ENCODE results near the gene TAF15.

TAF15 gene

DNA sequence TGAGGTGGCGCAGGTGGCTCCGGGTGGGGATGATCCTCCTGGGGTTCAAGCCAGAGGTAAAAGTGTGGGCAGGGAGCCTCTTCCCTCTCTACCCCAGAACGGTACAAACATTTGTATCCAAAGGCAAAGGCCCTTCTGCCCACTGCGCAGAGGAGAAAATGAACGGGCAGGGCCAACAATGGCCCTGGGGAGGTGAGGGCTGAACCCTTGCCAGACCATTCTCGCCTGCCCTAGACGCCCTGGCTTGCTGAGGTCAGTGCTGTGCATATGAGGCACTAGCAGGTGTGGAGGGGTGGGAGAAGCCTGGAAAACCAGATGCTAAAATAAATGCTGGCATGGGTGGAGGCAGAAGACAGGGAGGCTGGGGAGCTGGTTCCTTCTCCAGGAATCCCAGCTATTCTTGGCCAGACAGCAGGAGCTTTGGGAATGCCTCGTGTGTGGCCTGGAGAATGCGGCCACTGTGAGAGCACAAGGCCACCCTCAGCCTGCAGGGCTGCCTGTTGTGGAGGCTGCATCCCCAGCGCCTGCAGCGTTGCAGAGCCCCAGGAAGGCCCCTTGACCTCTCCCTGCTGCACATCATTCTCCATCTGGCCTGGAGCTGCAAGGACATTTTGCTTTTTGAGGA, 44.1 kb upstream of the TAF15 start:
- Mint-ChIP-seq H3K27me3 (ENCODE audit: low read depth) (peaks cover 18% of the 10 kb centered on the region), H3K9me3 (no peaks in the 10 kb centered on the region), H3K27ac (peak overlapping the region; percentile 51 to 89 (median 68)), H3K4me1 (peaks cover 30% of the 10 kb centered on the region), H3K36me3 (ENCODE audit: low read depth) (no peaks in the 10 kb centered on the region), H3K4me3 (peak overlapping the region; percentile 88 to 90 (median 90))
- TF ChIP-seq, protein P1, sequence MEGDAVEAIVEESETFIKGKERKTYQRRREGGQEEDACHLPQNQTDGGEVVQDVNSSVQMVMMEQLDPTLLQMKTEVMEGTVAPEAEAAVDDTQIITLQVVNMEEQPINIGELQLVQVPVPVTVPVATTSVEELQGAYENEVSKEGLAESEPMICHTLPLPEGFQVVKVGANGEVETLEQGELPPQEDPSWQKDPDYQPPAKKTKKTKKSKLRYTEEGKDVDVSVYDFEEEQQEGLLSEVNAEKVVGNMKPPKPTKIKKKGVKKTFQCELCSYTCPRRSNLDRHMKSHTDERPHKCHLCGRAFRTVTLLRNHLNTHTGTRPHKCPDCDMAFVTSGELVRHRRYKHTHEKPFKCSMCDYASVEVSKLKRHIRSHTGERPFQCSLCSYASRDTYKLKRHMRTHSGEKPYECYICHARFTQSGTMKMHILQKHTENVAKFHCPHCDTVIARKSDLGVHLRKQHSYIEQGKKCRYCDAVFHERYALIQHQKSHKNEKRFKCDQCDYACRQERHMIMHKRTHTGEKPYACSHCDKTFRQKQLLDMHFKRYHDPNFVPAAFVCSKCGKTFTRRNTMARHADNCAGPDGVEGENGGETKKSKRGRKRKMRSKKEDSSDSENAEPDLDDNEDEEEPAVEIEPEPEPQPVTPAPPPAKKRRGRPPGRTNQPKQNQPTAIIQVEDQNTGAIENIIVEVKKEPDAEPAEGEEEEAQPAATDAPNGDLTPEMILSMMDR (IDR thresholded peaks at IDR 0.05; ENCODE audit: unreplicated experiment in 3 of 3), result no peak

DNA sequence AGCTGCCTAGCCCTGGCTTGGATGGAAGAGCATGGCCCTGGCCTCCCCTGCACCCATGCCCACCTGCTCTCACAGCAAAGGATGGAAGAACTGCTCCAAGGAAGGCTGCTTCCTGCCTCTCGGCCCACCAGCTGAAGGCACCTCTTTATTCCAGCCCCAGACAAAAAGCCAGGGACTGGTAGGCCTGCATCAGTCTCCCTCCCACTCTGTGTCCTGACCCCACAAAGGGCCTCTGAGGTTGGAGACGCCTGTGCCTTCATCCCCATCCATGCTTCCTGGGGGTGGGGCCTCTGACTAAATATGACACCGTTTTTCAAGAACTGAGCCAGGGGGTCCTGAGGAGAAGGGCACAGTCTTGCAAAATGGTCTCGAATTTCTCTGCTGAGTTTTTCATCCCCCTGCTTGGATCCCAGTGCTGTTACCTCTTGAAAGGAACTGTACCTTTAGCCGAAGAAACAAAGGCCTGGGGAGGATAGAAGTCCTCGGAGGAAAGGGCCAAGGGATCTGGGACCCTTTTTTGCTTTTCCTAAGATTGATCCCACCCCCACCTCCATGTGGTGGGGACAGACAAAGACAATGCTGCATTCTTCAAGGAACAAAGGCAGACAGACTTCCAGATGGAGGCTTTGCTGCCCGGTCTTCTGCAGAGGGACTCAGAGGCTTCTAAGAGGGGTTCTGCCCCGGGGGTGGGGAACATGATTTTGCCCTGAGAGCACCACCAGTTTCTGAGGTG, 43.4 kb upstream of the TAF15 start:
- Mint-ChIP-seq H3K36me3 (ENCODE audit: low read depth) (no peaks in the 10 kb centered on the region), H3K4me3 (peak overlapping the region; percentile 43 to 90 (median 56)), H3K9me3 (no peaks in the 10 kb centered on the region), H3K27ac (peak overlapping the region; percentile 51 to 89 (median 68)), H3K27me3 (ENCODE audit: low read depth) (peaks cover 18% of the 10 kb centered on the region), H3K4me1 (peaks cover 30% of the 10 kb centered on the region)
- TF ChIP-seq, protein P1 (IDR thresholded peaks at IDR 0.05; ENCODE audit: unreplicated experiment in 3 of 3), result no peak

DNA sequence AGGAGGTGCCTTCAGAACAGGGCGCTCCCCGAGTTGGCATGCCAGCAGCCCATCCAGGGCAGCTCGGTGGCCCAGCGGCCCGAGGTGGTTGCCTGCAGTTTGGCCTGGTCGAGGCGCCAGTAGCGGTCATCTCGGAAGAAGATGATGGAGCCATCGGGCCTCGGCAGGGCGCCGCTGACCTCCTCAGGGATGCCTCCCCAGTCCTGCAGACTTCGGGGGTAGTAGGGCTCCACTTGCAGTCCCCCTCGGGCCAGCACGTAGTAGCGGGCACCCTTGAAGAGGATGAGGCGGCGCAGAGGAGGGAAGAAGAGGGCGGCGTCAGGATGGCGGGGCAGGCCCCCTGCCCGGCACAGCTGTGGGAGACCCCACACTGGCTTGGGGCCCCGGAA, 42.8 kb upstream of the TAF15 start:
- TF ChIP-seq, protein P1 (IDR thresholded peaks at IDR 0.05; ENCODE audit: unreplicated experiment in 3 of 3), result no peak
- Mint-ChIP-seq H3K4me3 (no peak overlapping the region), H3K27ac (peak overlapping the region in 1 of 3 experiments; percentile 89), H3K9me3 (no peaks in the 10 kb centered on the region), H3K36me3 (ENCODE audit: low read depth) (no peaks in the 10 kb centered on the region), H3K27me3 (ENCODE audit: low read depth) (peaks cover 18% of the 10 kb centered on the region), H3K4me1 (peaks cover 30% of the 10 kb centered on the region)

DNA sequence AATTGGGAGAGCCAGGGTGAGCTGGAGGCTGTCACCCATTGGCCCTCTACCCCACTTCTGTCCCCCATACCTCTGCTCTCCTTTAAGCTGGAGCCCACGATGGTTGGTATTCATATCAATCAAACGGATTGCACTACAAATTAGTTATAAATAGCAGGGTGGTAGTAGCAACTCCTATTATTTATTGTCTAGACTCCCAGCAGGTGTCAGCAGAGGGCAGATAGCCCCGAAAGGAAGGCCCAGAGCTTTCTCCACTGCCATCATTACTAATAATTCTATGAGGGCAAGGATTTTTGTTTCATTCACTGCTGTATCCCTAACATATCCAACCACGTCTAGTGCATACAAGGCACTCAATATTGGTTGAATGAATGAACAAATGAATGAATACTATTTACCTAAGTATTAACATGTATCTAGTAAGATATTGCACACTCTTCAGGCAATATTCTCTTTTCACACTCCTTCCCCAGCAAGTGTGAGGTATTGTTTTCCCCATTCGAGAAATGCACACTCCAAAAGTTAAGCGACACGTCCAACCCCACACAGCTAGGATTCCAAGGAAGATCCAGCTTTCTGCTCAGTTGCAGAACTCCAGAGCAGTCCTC, 42.3 kb upstream of the TAF15 start:
- H3K36me3 Mint-ChIP-seq (ENCODE audit: low read depth), result no peaks in the 10 kb centered on the region

GRCh38 chr17:35768797-35769196, 40.5 kb upstream of the TAF15 start:
- Mint-ChIP-seq H3K9me3 (no peaks in the 10 kb centered on the region), H3K4me3 (no peak overlapping the region), H3K36me3 (ENCODE audit: low read depth) (no peaks in the 10 kb centered on the region), H3K27me3 (ENCODE audit: low read depth) (peaks cover 18% of the 10 kb centered on the region), H3K27ac (no peak overlapping the region), H3K4me1 (peaks cover 42% of the 10 kb centered on the region)
- TF ChIP-seq, protein P1 (IDR thresholded peaks at IDR 0.05; ENCODE audit: unreplicated experiment in 3 of 3), result no peak

More for the DNA sequence above, 42.3 kb upstream of the TAF15 start:
- peak overlapping the region in 2 of 3 experiments; percentile 44 to 55 for H3K4me3 Mint-ChIP-seq
- H3K4me1 Mint-ChIP-seq, result peaks cover 32% of the 10 kb centered on the region
- H3K27ac Mint-ChIP-seq, result peak overlapping the region in 2 of 3 experiments; percentile 41 to 60
- H3K9me3 Mint-ChIP-seq, result no peaks in the 10 kb centered on the region
- TF ChIP-seq, protein P1 (IDR thresholded peaks at IDR 0.05; ENCODE audit: unreplicated experiment in 3 of 3), result peak; percentile 49 to 54 (median 51)
- H3K27me3 Mint-ChIP-seq (ENCODE audit: low read depth), result peaks cover 18% of the 10 kb centered on the region

Measured in nephron (organoid).